Measurements from ENCODE around the gene SNX14.
A peak's percentile ranks its signal among the peaks of the same experiment; 100 is the strongest.

The SNX14 gene

GRCh38 chr6:85496009-85496579, 97.6 kb downstream of the SNX14 start:
- DNase-seq: no peak

- no peak for DNase-seq
These were observed 98.8 kb downstream of the SNX14 start for GRCh38 chr6:85494547-85495536.

GRCh38 chr6:85493389-85493788, 100.3 kb downstream of the SNX14 start:
- DNase-seq: no peak

GRCh38 chr6:85490516-85491248, 103.0 kb downstream of the SNX14 start:
- no peak for DNase-seq

- DNase-seq: peak; percentile 86
These were observed 108.7 kb downstream of the SNX14 start for GRCh38 chr6:85484948-85485347.

GRCh38 chr6:85483846-85484245, 109.8 kb downstream of the SNX14 start:
- DNase-seq: no peak

GRCh38 chr6:85482905-85483700, 110.6 kb downstream of the SNX14 start:
- peak; percentile 3 for DNase-seq

- no peak for DNase-seq
These were observed 111.3 kb downstream of the SNX14 start for GRCh38 chr6:85482206-85482904.

GRCh38 chr6:85479208-85479607, 114.5 kb downstream of the SNX14 start:
- no peak for DNase-seq

GRCh38 chr6:85476532-85476931, 117.1 kb downstream of the SNX14 start:
- DNase-seq: no peak

GRCh38 chr6:85473748-85474147, 119.9 kb downstream of the SNX14 start:
- DNase-seq: no peak

- no peak for DNase-seq
These were observed 120.9 kb downstream of the SNX14 start for GRCh38 chr6:85472744-85473143.

- no peak for DNase-seq
These were observed 123.6 kb downstream of the SNX14 start for GRCh38 chr6:85470023-85470410.

- no peak for DNase-seq
These were observed 124.2 kb downstream of the SNX14 start for GRCh38 chr6:85469276-85470022.

GRCh38 chr6:85468326-85468725, 125.3 kb downstream of the SNX14 start:
- DNase-seq: no peak

- no peak for DNase-seq
These were observed 127.9 kb downstream of the SNX14 start for GRCh38 chr6:85465762-85466161.

GRCh38 chr6:85464722-85465150, 128.9 kb downstream of the SNX14 start:
- DNase-seq: no peak

- no peak for DNase-seq
These were observed 129.4 kb downstream of the SNX14 start for GRCh38 chr6:85464260-85464644.

GRCh38 chr6:85463621-85464259, 129.9 kb downstream of the SNX14 start:
- no peak for DNase-seq

GRCh38 chr6:85462673-85463072, 131.0 kb downstream of the SNX14 start:
- no peak for DNase-seq

GRCh38 chr6:85461798-85462170, 131.9 kb downstream of the SNX14 start:
- no peak for DNase-seq
